ENCODE results near the gene BMPR1A. TPM values are rescaled to one million over a fixed set of nuclear protein-coding genes. Genes with fewer than 3 reads are reported as not detected.

The BMPR1A gene
- total and polyA plus RNA-seq, 2 of the 13 experiments (the other 11 are each of a cell fraction or from before 2014, with no cell fraction given): 17.8 to 44.2 TPM

DNA sequence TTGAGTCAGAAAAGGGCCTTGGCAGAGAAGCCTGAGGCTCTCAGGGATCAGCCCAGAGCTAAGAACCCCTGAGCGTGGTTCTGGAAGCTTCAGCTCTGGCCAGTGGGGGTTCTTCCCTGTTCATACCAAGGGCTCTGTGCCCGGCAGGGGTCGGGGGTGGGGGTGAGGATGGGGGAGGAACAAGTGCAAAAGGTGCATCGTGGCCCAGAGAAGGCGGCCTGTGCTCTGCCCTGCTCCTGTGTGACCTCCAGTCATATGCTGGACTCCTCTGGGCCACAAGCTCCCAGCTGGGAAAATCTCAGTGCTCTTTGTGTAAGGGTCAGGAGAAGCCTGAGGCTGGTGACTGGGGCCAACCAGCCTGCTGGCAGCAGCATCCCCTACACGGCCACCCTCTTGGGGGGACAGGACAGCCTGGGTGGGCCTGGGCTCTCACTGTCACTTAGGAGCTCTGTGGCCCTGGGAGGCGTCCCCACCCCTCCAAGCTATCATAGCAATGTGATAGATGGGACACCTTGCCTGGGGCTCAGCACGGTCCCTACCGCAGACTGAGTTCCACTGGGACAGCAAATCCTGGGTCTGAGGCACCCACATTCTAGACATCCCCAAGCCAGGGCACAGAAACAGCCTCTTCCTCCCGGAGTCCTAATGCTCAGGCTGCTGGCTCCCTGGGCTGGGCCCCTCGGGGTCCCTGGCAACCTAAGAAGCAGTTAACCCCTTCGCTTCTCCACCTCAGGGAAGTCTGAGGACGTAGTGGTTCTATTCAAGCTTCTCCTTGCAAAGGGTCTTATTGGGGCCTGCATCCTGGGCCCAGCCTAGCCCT, 198.5 kb downstream of the BMPR1A start:
- Histone ChIP-seq H3K27ac (ENCODE audit: extremely low read length, insufficient read depth, low read length) (no peak overlapping the region), H3K4me3 (replicated peaks in 1 of 3; ENCODE audit: insufficient read depth in 1 of 3, low read depth in 2 of 3, low read length in 3 of 3) (no peak overlapping the region), H3K9me3 (ENCODE audit: low read length) (no peaks in the 10 kb centered on the region), H2AFZ (ENCODE audit: low read length) (no peak overlapping the region), H3K4me2 (ENCODE audit: low read depth, low read length) (peak overlapping the region; percentile 42; the same call in 1 of the 2 replicates), H3K27me3 (ENCODE audit: control insufficient read depth in 1 of 2, insufficient read depth in 2 of 2, low read length in 2 of 2) (peaks cover 5 to 54% of the 10 kb centered on the region in 2 experiments), H3K36me3 (replicated peaks in 1 of 2; ENCODE audit: control insufficient read depth in 1 of 2, insufficient read depth in 2 of 2, low read length in 2 of 2) (no peaks in the 10 kb centered on the region), H4K20me1 (ENCODE audit: insufficient read depth, low read length) (no peaks in the 10 kb centered on the region), H3K9ac (ENCODE audit: insufficient read depth, low read depth, low read length) (no peak overlapping the region), H3K4me1 (ENCODE audit: insufficient read depth, low read length) (peaks cover 46% of the 10 kb centered on the region), H3K79me2 (ENCODE audit: insufficient read depth, low read length) (no peaks in the 10 kb centered on the region)
- intact Hi-C loops (cut with micrococcal nuclease; ENCODE audit: unreplicated experiment) (no loop called here), in situ Hi-C loops (cut with HindIII; ENCODE audit: extremely low pct_ligation_motif_present, low pct_unique_long_range_greater_than_20kb) (no loop called here)
- POLR2A ChIA-PET: no interaction called here
- ATAC-seq (no peak), FAIRE-seq (no peak), DNase-seq (ENCODE audit: low spot score) (no peak)
- no TSS peak for BruUV-seq (replicated peaks)
- CTCF ChIA-PET (ENCODE audit: low intra/inter-chr PET ratio, low total read pairs): no interaction called here
- TF ChIP-seq ZNF337 (CRISPR knock-in tag; IDR thresholded peaks at IDR 0.05; ENCODE audit: borderline replicate concordance, low read depth) (no peak), CAMTA2 (CRISPR knock-in tag; IDR thresholded peaks at IDR 0.05; ENCODE audit: borderline replicate concordance) (no peak), ZNF768 (CRISPR knock-in tag; IDR thresholded peaks at IDR 0.05) (peak; percentile 95), E2F1 (CRISPR knock-in tag; IDR thresholded peaks at IDR 0.05) (no peak), ZNF660 (CRISPR knock-in tag; IDR thresholded peaks at IDR 0.05; ENCODE audit: borderline replicate concordance, low read depth) (no peak)
- WGBS (ENCODE audit: low lambda C conversion rate): 8% methylated on average over 5 of the region's 13 CpGs

Measured in HepG2 (cell line).